C4-2B (cell line): ENCODE data around the gene RGS2.

Experiments
- ZFX ChIP-seq: fragments of 450-650 bp; IDR thresholded peaks from 2 replicates; pipeline ENCODE4 v1.6.1; 2017
- TF ChIP-seq, protein P1 (sequence below): fragments of 450-650 bp; conservative IDR thresholded peaks from 2 replicates; pipeline ENCODE4 v1.5.1; 2017; ENCODE audit warnings: mild to moderate bottlenecking

DNA sequence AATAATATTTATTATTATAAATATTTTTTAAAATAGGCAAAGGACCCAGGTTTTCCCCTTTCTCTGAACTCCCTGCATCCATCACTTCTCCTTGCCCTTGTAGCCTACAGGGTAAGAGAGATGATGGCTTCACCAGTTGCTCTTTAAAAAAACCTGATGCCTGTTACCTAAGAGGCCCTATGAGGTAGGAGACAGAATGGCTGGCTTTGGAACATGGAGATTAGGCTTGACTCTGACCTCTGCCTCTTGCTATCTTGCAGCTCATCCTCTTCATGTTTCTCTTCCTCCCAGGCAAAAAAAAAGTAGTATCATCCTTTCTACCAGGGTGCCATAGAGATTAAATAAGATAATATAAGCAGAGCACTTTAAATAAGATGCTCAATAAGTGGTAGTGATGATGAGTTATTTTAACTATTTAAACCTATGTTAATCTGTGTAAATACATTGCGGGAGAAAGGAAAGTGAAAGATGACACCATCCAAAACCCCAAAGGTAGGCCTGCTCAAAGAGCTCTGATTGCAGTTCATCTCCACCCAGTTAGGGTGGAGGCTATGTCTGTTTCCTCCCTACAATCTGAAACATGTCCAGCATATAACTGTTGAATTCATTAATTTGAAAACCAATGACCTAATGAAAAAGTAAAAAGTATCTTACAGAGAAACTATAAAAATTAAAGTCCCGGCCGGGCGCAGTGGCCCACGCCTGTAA, 51.8 kb downstream of the RGS2 start:
- TF ChIP-seq, protein P1, sequence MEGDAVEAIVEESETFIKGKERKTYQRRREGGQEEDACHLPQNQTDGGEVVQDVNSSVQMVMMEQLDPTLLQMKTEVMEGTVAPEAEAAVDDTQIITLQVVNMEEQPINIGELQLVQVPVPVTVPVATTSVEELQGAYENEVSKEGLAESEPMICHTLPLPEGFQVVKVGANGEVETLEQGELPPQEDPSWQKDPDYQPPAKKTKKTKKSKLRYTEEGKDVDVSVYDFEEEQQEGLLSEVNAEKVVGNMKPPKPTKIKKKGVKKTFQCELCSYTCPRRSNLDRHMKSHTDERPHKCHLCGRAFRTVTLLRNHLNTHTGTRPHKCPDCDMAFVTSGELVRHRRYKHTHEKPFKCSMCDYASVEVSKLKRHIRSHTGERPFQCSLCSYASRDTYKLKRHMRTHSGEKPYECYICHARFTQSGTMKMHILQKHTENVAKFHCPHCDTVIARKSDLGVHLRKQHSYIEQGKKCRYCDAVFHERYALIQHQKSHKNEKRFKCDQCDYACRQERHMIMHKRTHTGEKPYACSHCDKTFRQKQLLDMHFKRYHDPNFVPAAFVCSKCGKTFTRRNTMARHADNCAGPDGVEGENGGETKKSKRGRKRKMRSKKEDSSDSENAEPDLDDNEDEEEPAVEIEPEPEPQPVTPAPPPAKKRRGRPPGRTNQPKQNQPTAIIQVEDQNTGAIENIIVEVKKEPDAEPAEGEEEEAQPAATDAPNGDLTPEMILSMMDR, result no peak
- no peak for TF ChIP-seq ZFX
